Measurements from ENCODE around the gene TMEM220.

DNA sequence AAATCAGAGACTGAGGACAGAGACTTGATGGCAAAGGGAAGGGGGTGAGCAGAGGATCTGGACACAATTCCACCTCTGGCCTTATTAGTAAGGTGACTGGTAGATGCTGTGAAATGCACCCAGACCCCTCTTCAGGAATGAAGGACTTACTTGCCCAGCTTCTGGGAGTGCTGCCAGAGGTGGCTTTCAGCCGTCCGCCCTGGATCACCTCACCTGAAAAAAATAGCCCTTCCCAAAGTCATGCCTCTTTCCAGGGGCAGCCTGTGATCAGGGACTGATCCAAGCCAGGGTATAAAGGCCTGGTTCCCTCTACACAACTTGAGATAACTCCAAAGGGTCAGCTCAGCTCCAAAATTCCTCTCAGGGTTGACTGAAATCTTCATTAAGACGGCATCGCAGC is 20.4 kb upstream of the TMEM220 start:
- TF ChIP-seq EZH2 (IDR thresholded peaks at IDR 0.05; ENCODE audit: low read depth, unreplicated experiment): no peak
- no peak for TF ChIP-seq REST (IDR thresholded peaks at IDR 0.05; ENCODE audit: unreplicated experiment)
- TF ChIP-seq, protein P1, sequence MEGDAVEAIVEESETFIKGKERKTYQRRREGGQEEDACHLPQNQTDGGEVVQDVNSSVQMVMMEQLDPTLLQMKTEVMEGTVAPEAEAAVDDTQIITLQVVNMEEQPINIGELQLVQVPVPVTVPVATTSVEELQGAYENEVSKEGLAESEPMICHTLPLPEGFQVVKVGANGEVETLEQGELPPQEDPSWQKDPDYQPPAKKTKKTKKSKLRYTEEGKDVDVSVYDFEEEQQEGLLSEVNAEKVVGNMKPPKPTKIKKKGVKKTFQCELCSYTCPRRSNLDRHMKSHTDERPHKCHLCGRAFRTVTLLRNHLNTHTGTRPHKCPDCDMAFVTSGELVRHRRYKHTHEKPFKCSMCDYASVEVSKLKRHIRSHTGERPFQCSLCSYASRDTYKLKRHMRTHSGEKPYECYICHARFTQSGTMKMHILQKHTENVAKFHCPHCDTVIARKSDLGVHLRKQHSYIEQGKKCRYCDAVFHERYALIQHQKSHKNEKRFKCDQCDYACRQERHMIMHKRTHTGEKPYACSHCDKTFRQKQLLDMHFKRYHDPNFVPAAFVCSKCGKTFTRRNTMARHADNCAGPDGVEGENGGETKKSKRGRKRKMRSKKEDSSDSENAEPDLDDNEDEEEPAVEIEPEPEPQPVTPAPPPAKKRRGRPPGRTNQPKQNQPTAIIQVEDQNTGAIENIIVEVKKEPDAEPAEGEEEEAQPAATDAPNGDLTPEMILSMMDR (conservative IDR thresholded peaks at IDR 0.05; ENCODE audit: low read depth in 2 of 2): no peak
- TF ChIP-seq POLR2AphosphoS5 (IDR thresholded peaks at IDR 0.05; ENCODE audit: low read depth): no peak
- TF ChIP-seq JUNB (IDR thresholded peaks at IDR 0.05; ENCODE audit: unreplicated experiment): no peak
- no peak for TF ChIP-seq CREB1 (CRISPR knock-in tag; IDR thresholded peaks at IDR 0.05; ENCODE audit: low read depth)

Measured in GM23338 (cell line).